H9 (cell line): ENCODE data around the gene AMH. TPM values are rescaled to one million over a fixed set of nuclear protein-coding genes. Genes with fewer than 3 reads are reported as not detected.

Experiments used
- DNase-seq: peaks from one replicate; pipeline ENCODE4 v3.0.0-alpha.2; 2017
- H2AFZ ChIP-seq: one replicate; pipeline ENCODE4 v1.6.1; 2013; ENCODE audit warnings: mild to moderate bottlenecking, low read length, control low read depth, moderate library complexity
- H2AK5ac ChIP-seq: 2 replicates; pipeline ENCODE4 v1.6.1; 2013; ENCODE audit warnings: low read length, control low read depth, mixed read lengths; ENCODE audit not compliant: insufficient read length
- H2BK120ac ChIP-seq: one replicate; pipeline ENCODE4 v1.6.1; 2013; ENCODE audit warnings: low read depth, mild to moderate bottlenecking, low read length, control low read depth, inconsistent platforms; ENCODE audit not compliant: poor library complexity, severe bottlenecking
- H2BK12ac ChIP-seq: 2 replicates; pipeline ENCODE4 v1.6.1; 2013; ENCODE audit warnings: low read length, control low read depth, mixed read lengths, low read depth; ENCODE audit not compliant: insufficient read length
- H2BK15ac ChIP-seq: 2 replicates; pipeline ENCODE4 v1.6.1; 2013; ENCODE audit warnings: low read depth, low read length, control low read depth
- H2BK20ac ChIP-seq: one replicate; pipeline ENCODE4 v1.6.1; 2013; ENCODE audit warnings: low read depth, mild to moderate bottlenecking, low read length, control low read depth, inconsistent platforms; ENCODE audit not compliant: poor library complexity, severe bottlenecking
- H2BK5ac ChIP-seq: 2 replicates; pipeline ENCODE4 v1.6.1; 2013; ENCODE audit warnings: low read length, control low read depth, mixed read lengths; ENCODE audit not compliant: insufficient read length
- H3K14ac ChIP-seq: 2 replicates; pipeline ENCODE4 v1.6.1; 2013; ENCODE audit warnings: low read length, control low read depth; ENCODE audit not compliant: insufficient read depth
- H3K18ac ChIP-seq: 2 replicates; pipeline ENCODE4 v1.6.1; 2013; ENCODE audit warnings: low read depth, mild to moderate bottlenecking, mixed read lengths, low read length, control low read depth; ENCODE audit not compliant: insufficient read length
- H3K23ac ChIP-seq: 2 replicates; pipeline ENCODE4 v1.6.1; 2013; ENCODE audit warnings: low read length, control low read depth, mixed read lengths, low read depth; ENCODE audit not compliant: insufficient read length
- H3K23me2 ChIP-seq: 2 replicates; pipeline ENCODE4 v1.6.1; 2013; ENCODE audit warnings: low read depth, mild to moderate bottlenecking, mixed read lengths, low read length, control low read depth; ENCODE audit not compliant: insufficient read length, poor library complexity, severe bottlenecking
- H3K27ac ChIP-seq: 2 replicates; pipeline ENCODE4 v1.5.1; 2013; ENCODE audit warnings: low read length, control low read depth, mixed read lengths, low read depth; ENCODE audit not compliant: insufficient read length
- H3K27me3 ChIP-seq: 2 replicates; pipeline ENCODE4 v1.6.1; 2013; ENCODE audit warnings: low read length, control low read depth, inconsistent platforms; ENCODE audit not compliant: insufficient read depth
- H3K4ac ChIP-seq: 2 replicates; pipeline ENCODE4 v1.6.1; 2013; ENCODE audit warnings: low read depth, mild to moderate bottlenecking, control low read depth, inconsistent platforms, low read length, moderate library complexity
- H3K4me1 ChIP-seq: 2 replicates; pipeline ENCODE4 v1.6.1; 2013; ENCODE audit warnings: low read length, control low read depth, inconsistent platforms; ENCODE audit not compliant: insufficient read depth
- H3K4me2 ChIP-seq: 2 replicates; pipeline ENCODE4 v1.6.1; 2013; ENCODE audit warnings: low read length, control low read depth, mixed read lengths; ENCODE audit not compliant: insufficient read length, insufficient read depth
- H3K56ac ChIP-seq: 2 replicates; pipeline ENCODE4 v1.6.1; 2013; ENCODE audit warnings: low read depth, mild to moderate bottlenecking, mixed read lengths, low read length, control low read depth; ENCODE audit not compliant: insufficient read length
- H3K79me1 ChIP-seq: 2 replicates; pipeline ENCODE4 v1.6.1; 2013; ENCODE audit warnings: low read depth, mild to moderate bottlenecking, moderate library complexity, low read length, control low read depth, inconsistent platforms; ENCODE audit not compliant: insufficient read depth, poor library complexity, severe bottlenecking
- H3K79me2 ChIP-seq: 2 replicates; pipeline ENCODE4 v1.6.1; 2013; ENCODE audit warnings: low read length, control low read depth, inconsistent platforms; ENCODE audit not compliant: insufficient read depth
- H3K9ac ChIP-seq: 2 replicates; pipeline ENCODE4 v1.6.1; 2013; ENCODE audit warnings: low read length, control low read depth, mixed read lengths; ENCODE audit not compliant: insufficient read length; ENCODE audit errors: extremely low read depth
- H3K9me3 ChIP-seq: one replicate; pipeline ENCODE4 v1.6.1; 2013; ENCODE audit warnings: low read depth, low read length, inconsistent platforms; ENCODE audit not compliant: control insufficient read depth
- H3T11ph ChIP-seq: one replicate; pipeline ENCODE4 v1.6.1; 2013; ENCODE audit warnings: mild to moderate bottlenecking, low read length, control low read depth, inconsistent platforms
- H4K20me1 ChIP-seq: one replicate; pipeline ENCODE4 v1.6.1; 2013; ENCODE audit not compliant: control insufficient read depth, insufficient read length, insufficient read depth
- H4K5ac ChIP-seq: 2 replicates; pipeline ENCODE4 v1.6.1; 2013; ENCODE audit warnings: low read depth, mild to moderate bottlenecking, mixed read lengths, low read length, control low read depth; ENCODE audit not compliant: insufficient read length
- H4K8ac ChIP-seq: replicated peaks from 2 replicates; pipeline ENCODE4 v1.6.1; 2013; ENCODE audit warnings: low read length, control low read depth, mixed read lengths, low read depth; ENCODE audit not compliant: insufficient read length
- H4K91ac ChIP-seq: 2 replicates; pipeline ENCODE4 v1.6.1; 2013; ENCODE audit warnings: low read depth, mild to moderate bottlenecking, moderate library complexity, mixed read lengths, low read length, control low read depth; ENCODE audit not compliant: insufficient read length
- H3K27ac Mint-ChIP-seq, 3 experiments: 2 replicates in 2 of 3; 3 replicates in 1 of 3; pipeline ENCODE4 v1.8.0; 2020 to 2021; ENCODE audit warnings: mixed read lengths in 3 of 3, mild to moderate bottlenecking in 1 of 3, moderate library complexity in 1 of 3
- H3K27me3 Mint-ChIP-seq: 2 replicates; pipeline ENCODE4 v1.8.0; 2021; ENCODE audit warnings: low read depth, mild to moderate bottlenecking, moderate library complexity, mixed read lengths
- H3K36me3 Mint-ChIP-seq, 3 experiments: 2 replicates in 2 of 3; 3 replicates in 1 of 3; pipeline ENCODE4 v1.8.0; 2020 to 2021; ENCODE audit warnings: low read depth in 3 of 3, mixed read lengths in 3 of 3; ENCODE audit not compliant: insufficient read depth in 1 of 3
- H3K4me1 Mint-ChIP-seq, 2 experiments: 2 replicates each; pipeline ENCODE4 v1.8.0; 2020; ENCODE audit warnings: mixed read lengths in 2 of 2
- H3K4me3 Mint-ChIP-seq, 2 experiments: 2 replicates in 1 of 2; 3 replicates in 1 of 2; pipeline ENCODE4 v1.8.0; 2020 to 2021; ENCODE audit warnings: mild to moderate bottlenecking in 2 of 2, mixed read lengths in 2 of 2, moderate library complexity in 1 of 2
- H3K9me3 Mint-ChIP-seq, 2 experiments: 2 replicates in 1 of 2; 3 replicates in 1 of 2; pipeline ENCODE4 v1.8.0; 2020; ENCODE audit warnings: mild to moderate bottlenecking in 2 of 2, mixed read lengths in 2 of 2, moderate library complexity in 1 of 2
- WGBS: extraction: QIAGEN DNeasy Blood & Tissue Kit; methylation state at CpG from one replicate; pipeline ENCODE4 v1.1.7; 2013; ENCODE audit warnings: missing lambda C conversion rate, low lambda C conversion rate, mixed read lengths; ENCODE audit not compliant: insufficient read length; ENCODE audit errors: extremely low coverage; 5-methylcytosine and 5-hydroxymethylcytosine counted together
- total RNA-seq: library from RNA; stranded (reverse); gene quantifications from 2 replicates; pipeline ENCODE4 v1.2.1, GENCODE V29; 2021
- TF ChIP-seq, protein P1 (sequence below): fragments of 200-600 bp; sonication (generic); conservative IDR thresholded peaks from 3 replicates; pipeline ENCODE4 v1.8.0; 2021; ENCODE audit warnings: antibody characterized with exemption, mild to moderate bottlenecking

Gene AMH
- total RNA-seq, 1 experiment from 2014 or later: 70.7 TPM

DNA sequence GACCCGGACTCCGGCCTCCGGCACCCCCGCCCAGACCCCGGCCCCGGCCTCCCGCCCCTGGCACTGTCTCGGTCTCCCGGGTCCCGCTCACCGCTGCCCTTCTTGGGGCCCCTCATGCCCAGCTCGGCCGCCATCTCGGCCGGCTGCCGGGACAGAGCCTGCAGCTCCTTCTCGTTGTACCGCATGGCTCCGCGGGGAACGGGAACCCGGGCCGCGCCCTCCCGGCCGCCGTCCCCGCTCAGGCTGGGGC lies 13.1 kb upstream of the AMH start:
- Histone ChIP-seq H2AFZ (no peak overlapping the region), H3K4ac (no peak overlapping the region), H2BK15ac (no peak overlapping the region), H2BK120ac (no peak overlapping the region), H3K9ac (peak overlapping the region; percentile 29), H2AK5ac (no peak overlapping the region), H3K4me1 (peaks cover 4% of the 10 kb centered on the region; the same call in 1 of the 2 replicates), H2BK12ac (no peak overlapping the region), H4K20me1 (no peaks in the 10 kb centered on the region), H3K14ac (no peak overlapping the region), H3K9me3 (no peaks in the 10 kb centered on the region), H2BK5ac (no peak overlapping the region), H3T11ph (no peak overlapping the region), H4K8ac (no peak overlapping the region), H2BK20ac (no peak overlapping the region), H3K18ac (no peak overlapping the region), H3K23me2 (peaks cover 9% of the 10 kb centered on the region), H3K79me1 (no peaks in the 10 kb centered on the region), H3K27ac (no peak overlapping the region), H4K91ac (no peak overlapping the region), H4K5ac (no peak overlapping the region), H3K4me2 (peak overlapping the region; percentile 47), H3K79me2 (peaks cover 39% of the 10 kb centered on the region), H3K56ac (no peak overlapping the region), H3K27me3 (no peaks in the 10 kb centered on the region), H3K23ac (no peak overlapping the region)
- H3K27me3 Mint-ChIP-seq: no peaks in the 10 kb centered on the region; the same call in 1 of the 2 replicates
- peak overlapping the region; percentile 96 to 97 for H3K4me3 Mint-ChIP-seq
- peaks cover 36 to 45% of the 10 kb centered on the region in 2 experiments for H3K4me1 Mint-ChIP-seq
- WGBS: no CpG with 5 or more reads among the region's 28 CpGs
- no peak for DNase-seq
- TF ChIP-seq, protein P1, sequence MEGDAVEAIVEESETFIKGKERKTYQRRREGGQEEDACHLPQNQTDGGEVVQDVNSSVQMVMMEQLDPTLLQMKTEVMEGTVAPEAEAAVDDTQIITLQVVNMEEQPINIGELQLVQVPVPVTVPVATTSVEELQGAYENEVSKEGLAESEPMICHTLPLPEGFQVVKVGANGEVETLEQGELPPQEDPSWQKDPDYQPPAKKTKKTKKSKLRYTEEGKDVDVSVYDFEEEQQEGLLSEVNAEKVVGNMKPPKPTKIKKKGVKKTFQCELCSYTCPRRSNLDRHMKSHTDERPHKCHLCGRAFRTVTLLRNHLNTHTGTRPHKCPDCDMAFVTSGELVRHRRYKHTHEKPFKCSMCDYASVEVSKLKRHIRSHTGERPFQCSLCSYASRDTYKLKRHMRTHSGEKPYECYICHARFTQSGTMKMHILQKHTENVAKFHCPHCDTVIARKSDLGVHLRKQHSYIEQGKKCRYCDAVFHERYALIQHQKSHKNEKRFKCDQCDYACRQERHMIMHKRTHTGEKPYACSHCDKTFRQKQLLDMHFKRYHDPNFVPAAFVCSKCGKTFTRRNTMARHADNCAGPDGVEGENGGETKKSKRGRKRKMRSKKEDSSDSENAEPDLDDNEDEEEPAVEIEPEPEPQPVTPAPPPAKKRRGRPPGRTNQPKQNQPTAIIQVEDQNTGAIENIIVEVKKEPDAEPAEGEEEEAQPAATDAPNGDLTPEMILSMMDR: no peak
- H3K27ac Mint-ChIP-seq: no peak overlapping the region
- peaks cover 14 to 52% (median 46%) of the 10 kb centered on the region in 3 experiments for H3K36me3 Mint-ChIP-seq
- H3K9me3 Mint-ChIP-seq: peaks cover 0 to 3% of the 10 kb centered on the region in 2 experiments; a peak in 1 of 5 replicates
